ENCODE measurements around the gene DPYSL4.

DNA sequence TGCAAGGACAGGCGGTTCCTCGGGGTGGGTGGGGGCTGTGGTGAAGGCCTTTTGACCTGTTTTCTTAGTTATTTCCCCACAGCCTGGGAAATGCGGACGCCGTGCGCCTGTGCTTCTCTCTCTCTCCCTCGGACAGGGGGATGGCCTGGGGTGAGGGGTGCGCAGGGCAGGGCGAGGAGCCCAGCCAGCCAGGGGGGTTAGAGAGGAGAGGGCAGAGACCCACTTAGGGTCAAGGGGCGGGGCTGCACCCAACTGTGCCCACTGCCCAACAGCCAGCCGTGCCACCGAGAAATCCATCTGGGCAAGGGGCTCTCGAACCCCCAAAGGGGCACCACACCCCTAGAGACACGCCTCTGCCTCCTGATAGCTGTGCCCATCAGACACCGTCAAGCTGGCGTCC lies 53.8 kb downstream of the DPYSL4 start:
- TF ChIP-seq POLR2AphosphoS5 (IDR thresholded peaks at IDR 0.05; ENCODE audit: low read depth, low read length) = no peak
- TF ChIP-seq FOXP2 (optimal IDR thresholded peaks at IDR 0.05; ENCODE audit: borderline replicate concordance, extremely low read depth, extremely low read length, insufficient read depth) = no peak
- TF ChIP-seq, protein P1, sequence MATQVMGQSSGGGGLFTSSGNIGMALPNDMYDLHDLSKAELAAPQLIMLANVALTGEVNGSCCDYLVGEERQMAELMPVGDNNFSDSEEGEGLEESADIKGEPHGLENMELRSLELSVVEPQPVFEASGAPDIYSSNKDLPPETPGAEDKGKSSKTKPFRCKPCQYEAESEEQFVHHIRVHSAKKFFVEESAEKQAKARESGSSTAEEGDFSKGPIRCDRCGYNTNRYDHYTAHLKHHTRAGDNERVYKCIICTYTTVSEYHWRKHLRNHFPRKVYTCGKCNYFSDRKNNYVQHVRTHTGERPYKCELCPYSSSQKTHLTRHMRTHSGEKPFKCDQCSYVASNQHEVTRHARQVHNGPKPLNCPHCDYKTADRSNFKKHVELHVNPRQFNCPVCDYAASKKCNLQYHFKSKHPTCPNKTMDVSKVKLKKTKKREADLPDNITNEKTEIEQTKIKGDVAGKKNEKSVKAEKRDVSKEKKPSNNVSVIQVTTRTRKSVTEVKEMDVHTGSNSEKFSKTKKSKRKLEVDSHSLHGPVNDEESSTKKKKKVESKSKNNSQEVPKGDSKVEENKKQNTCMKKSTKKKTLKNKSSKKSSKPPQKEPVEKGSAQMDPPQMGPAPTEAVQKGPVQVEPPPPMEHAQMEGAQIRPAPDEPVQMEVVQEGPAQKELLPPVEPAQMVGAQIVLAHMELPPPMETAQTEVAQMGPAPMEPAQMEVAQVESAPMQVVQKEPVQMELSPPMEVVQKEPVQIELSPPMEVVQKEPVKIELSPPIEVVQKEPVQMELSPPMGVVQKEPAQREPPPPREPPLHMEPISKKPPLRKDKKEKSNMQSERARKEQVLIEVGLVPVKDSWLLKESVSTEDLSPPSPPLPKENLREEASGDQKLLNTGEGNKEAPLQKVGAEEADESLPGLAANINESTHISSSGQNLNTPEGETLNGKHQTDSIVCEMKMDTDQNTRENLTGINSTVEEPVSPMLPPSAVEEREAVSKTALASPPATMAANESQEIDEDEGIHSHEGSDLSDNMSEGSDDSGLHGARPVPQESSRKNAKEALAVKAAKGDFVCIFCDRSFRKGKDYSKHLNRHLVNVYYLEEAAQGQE (IDR thresholded peaks at IDR 0.05; ENCODE audit: insufficient read depth in 1 of 2, low read depth in 2 of 2, low read length in 2 of 2) = no peak

Measured in PFSK-1 (cell line).